HepG2 (cell line): ENCODE data around the gene ZBTB7A. TPM values are rescaled to one million over a fixed set of nuclear protein-coding genes. Genes with fewer than 3 reads are reported as not detected.
A peak's percentile ranks its signal among the peaks of the same experiment; 100 is the strongest.

ENCODE experiments used
- ARHGAP35 ChIP-seq: sonication (generic); formaldehyde crosslinking; IDR thresholded peaks from 2 replicates; pipeline ENCODE4 v1.9.0; 2022; ENCODE audit warnings: mild to moderate bottlenecking, inconsistent platforms, moderate library complexity, missing genetic modification reagents, borderline replicate concordance
- BRF2 ChIP-seq: sonication (generic); formaldehyde crosslinking; IDR thresholded peaks from 2 replicates; pipeline ENCODE4 v1.8.1; 2022; ENCODE audit warnings: mild to moderate bottlenecking, missing genetic modification reagents
- GMEB1 ChIP-seq: sonication (generic); formaldehyde crosslinking; IDR thresholded peaks from 2 replicates; pipeline ENCODE4 v1.5.1; 2020; ENCODE audit warnings: missing genetic modification reagents, mild to moderate bottlenecking, borderline replicate concordance
- GPBP1L1 ChIP-seq: sonication (generic); formaldehyde crosslinking; IDR thresholded peaks from 2 replicates; pipeline ENCODE4 v1.5.0; 2020; ENCODE audit warnings: mild to moderate bottlenecking, missing genetic modification reagents
- HDAC1 ChIP-seq: sonication (generic); formaldehyde crosslinking; IDR thresholded peaks from 2 replicates; pipeline ENCODE4 v1.5.1; 2020; ENCODE audit warnings: mild to moderate bottlenecking, missing genetic modification reagents
- KLF13 ChIP-seq: sonication (generic); formaldehyde crosslinking; IDR thresholded peaks from 2 replicates; pipeline ENCODE4 v1.4.0; 2020; ENCODE audit warnings: mild to moderate bottlenecking, missing genetic modification reagents
- KMT2B ChIP-seq: IDR thresholded peaks from 2 replicates; pipeline ENCODE4 v1.6.1; 2016; ENCODE audit warnings: missing genetic modification reagents, missing compliant biosample characterization
- PITX1 ChIP-seq: sonication (generic); formaldehyde crosslinking; IDR thresholded peaks from 2 replicates; pipeline ENCODE4 v1.5.1; 2020; ENCODE audit warnings: mild to moderate bottlenecking, missing genetic modification reagents
- SALL1 ChIP-seq: sonication (generic); formaldehyde crosslinking; IDR thresholded peaks from 2 replicates; pipeline ENCODE4 v1.8.0; 2022; ENCODE audit warnings: mild to moderate bottlenecking, missing genetic modification reagents
- SP140L ChIP-seq: sonication (generic); formaldehyde crosslinking; IDR thresholded peaks from 2 replicates; pipeline ENCODE4 v1.4.0; 2020; ENCODE audit warnings: missing genetic modification reagents, borderline replicate concordance
- ZFP91 ChIP-seq: sonication (generic); formaldehyde crosslinking; IDR thresholded peaks from 2 replicates; pipeline ENCODE4 v1.9.0; 2022; ENCODE audit warnings: missing genetic modification reagents, mild to moderate bottlenecking, borderline replicate concordance
- ZFYVE20 ChIP-seq: sonication (generic); formaldehyde crosslinking; IDR thresholded peaks from 2 replicates; pipeline ENCODE4 v1.8.0; 2023; ENCODE audit warnings: low read depth, mild to moderate bottlenecking, moderate library complexity, missing genetic modification reagents, borderline replicate concordance
- ZNF496 ChIP-seq: sonication (generic); formaldehyde crosslinking; IDR thresholded peaks from 2 replicates; pipeline ENCODE4 v1.8.1; 2023; ENCODE audit warnings: mild to moderate bottlenecking, moderate library complexity, missing genetic modification reagents; ENCODE audit not compliant: insufficient replicate concordance
- ZNF724P ChIP-seq: sonication (generic); formaldehyde crosslinking; IDR thresholded peaks from 2 replicates; pipeline ENCODE4 v1.8.0; 2022; ENCODE audit warnings: missing genetic modification reagents, borderline replicate concordance
- polyA plus RNA-seq, 8 experiments: library from polyadenylated mRNA; depleted of rRNA in 3 of 8; stranded (reverse) in 7 of 8; unstranded in 1 of 8; fragments of >200 nt; fragmentation: Illumina TruSeq in 4 of 8; extraction: Trizol in 4 of 8; gene quantifications; 2 replicates each; pipeline versions ENCODE4 v1.2.1 to v1.2.3, GENCODE V29; 2011 to 2016; ENCODE audit warnings: low read depth in 4 of 8, missing spikeins in 1 of 8, mixed read lengths in 1 of 8; ENCODE audit not compliant: insufficient read depth in 1 of 8
- total RNA-seq, 5 experiments: library from RNA; depleted of rRNA; stranded (reverse); fragments of >200 nt; fragmentation: Illumina TruSeq; extraction: Trizol; gene quantifications; 2 replicates each; pipeline ENCODE4 v1.2.3, GENCODE V29; 2016; ENCODE audit warnings: low read depth in 1 of 5
- TF ChIP-seq, protein P1 (sequence below): sonication (generic); formaldehyde crosslinking; IDR thresholded peaks from 2 replicates; pipeline ENCODE4 v1.4.0; 2020; ENCODE audit warnings: missing genetic modification reagents
- TF ChIP-seq, protein P2 (sequence below): sonication (generic); formaldehyde crosslinking; IDR thresholded peaks from 2 replicates; pipeline ENCODE4; 2020; ENCODE audit warnings: missing genetic modification reagents, mild to moderate bottlenecking, borderline replicate concordance

ZBTB7A gene
- total and polyA plus RNA-seq, 2 of the 13 experiments (the other 11 are each of a cell fraction or from before 2014, with no cell fraction given) = 3.6 to 4.0 TPM

DNA sequence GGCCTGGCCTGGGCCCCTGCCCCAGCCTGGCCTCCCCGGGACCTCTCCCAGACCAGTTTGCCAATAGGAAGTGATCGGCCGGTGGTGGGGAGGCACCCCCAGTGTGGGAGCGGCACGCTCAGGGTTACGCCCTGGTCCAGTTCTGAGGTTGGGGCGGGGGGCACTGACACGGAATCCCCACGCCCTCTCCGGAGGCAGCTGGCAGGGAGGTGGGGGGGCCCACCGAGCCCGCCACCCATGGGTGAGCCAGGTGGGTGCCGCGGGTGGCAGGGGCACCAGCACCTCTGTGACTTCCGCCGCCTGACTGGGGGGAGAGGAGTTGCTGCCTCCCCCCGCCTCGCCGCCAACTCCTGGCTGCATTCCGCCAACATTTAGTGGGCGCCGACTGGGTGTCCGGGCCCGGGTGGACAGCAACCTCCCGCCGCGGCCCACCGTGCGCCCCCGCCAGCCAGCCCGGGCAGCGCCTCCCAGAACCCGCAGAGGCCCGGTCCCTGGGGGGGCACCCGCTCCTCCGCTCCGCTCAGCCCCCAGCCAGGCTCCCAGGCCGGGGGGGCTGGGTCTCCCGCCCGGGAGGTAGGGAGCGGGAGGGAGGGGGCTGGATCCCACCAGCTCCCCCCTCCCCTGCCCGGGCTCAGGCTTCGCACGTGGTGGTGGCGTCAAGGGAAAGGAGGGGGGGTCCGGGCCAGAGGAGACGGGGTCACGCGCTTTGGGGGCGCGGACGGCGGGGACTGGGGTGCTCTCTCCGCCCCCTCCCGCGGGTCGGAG lies 2.0 kb downstream of the ZBTB7A start (continued):
- TF ChIP-seq, protein P1, sequence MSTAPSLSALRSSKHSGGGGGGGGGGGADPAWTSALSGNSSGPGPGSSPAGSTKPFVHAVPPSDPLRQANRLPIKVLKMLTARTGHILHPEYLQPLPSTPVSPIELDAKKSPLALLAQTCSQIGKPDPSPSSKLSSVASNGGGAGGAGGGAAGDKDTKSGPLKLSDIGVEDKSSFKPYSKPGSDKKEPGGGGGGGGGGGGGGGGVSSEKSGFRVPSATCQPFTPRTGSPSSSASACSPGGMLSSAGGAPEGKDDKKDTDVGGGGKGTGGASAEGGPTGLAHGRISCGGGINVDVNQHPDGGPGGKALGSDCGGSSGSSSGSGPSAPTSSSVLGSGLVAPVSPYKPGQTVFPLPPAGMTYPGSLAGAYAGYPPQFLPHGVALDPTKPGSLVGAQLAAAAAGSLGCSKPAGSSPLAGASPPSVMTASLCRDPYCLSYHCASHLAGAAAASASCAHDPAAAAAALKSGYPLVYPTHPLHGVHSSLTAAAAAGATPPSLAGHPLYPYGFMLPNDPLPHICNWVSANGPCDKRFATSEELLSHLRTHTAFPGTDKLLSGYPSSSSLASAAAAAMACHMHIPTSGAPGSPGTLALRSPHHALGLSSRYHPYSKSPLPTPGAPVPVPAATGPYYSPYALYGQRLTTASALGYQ = no peak
- TF ChIP-seq PITX1 (CRISPR knock-in tag) (no peak), ZFYVE20 (CRISPR knock-in tag) (0 out of 2 replicates have a peak, but pooled peaks have one; percentile 48), KMT2B (CRISPR knock-in tag) (no peak), SP140L (CRISPR knock-in tag) (no peak), ZFP91 (CRISPR knock-in tag) (no peak), ZNF496 (CRISPR knock-in tag) (no peak), GPBP1L1 (CRISPR knock-in tag) (no peak), ZNF724P (no peak), SALL1 (CRISPR knock-in tag) (no peak), BRF2 (CRISPR knock-in tag) (no peak), KLF13 (CRISPR knock-in tag) (no peak), ARHGAP35 (no peak; the same call in 1 of the 2 replicates), GMEB1 (CRISPR knock-in tag) (no peak), HDAC1 (0 out of 2 replicates have a peak, but pooled peaks have one; percentile 29)
- TF ChIP-seq, protein P2, sequence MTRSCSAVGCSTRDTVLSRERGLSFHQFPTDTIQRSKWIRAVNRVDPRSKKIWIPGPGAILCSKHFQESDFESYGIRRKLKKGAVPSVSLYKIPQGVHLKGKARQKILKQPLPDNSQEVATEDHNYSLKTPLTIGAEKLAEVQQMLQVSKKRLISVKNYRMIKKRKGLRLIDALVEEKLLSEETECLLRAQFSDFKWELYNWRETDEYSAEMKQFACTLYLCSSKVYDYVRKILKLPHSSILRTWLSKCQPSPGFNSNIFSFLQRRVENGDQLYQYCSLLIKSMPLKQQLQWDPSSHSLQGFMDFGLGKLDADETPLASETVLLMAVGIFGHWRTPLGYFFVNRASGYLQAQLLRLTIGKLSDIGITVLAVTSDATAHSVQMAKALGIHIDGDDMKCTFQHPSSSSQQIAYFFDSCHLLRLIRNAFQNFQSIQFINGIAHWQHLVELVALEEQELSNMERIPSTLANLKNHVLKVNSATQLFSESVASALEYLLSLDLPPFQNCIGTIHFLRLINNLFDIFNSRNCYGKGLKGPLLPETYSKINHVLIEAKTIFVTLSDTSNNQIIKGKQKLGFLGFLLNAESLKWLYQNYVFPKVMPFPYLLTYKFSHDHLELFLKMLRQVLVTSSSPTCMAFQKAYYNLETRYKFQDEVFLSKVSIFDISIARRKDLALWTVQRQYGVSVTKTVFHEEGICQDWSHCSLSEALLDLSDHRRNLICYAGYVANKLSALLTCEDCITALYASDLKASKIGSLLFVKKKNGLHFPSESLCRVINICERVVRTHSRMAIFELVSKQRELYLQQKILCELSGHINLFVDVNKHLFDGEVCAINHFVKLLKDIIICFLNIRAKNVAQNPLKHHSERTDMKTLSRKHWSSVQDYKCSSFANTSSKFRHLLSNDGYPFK (CRISPR knock-in tag) = no peak; the same call in 1 of the 2 replicates
